ENCODE measurements around the gene MET. TPM values are rescaled to one million over a fixed set of nuclear protein-coding genes. Genes with fewer than 3 reads are reported as not detected.

The MET gene
- total RNA-seq, 2 donors from 2014 or later, result 0.33 to 3.6 TPM

DNA sequence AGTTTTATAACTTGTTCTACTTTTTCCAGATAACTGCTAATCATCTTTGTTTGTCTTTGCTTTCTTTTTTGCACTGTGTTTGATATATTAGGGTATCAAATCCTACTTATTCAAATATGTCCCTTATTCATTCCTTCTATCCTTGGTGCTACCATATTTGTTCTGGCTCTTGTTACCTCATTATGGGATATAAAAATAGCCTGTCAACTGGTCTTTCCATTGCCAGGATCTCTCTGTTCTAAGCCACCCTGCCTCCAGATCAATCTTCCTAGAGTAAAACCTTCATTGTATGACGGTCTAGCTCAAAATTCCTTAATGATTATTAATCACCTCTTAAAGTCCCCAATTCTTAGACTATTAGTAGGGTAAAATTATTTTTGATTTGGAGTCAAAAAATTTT lies 25.2 kb downstream of the MET start:
- peaks cover 7 to 26% of the 10 kb centered on the region in 2 donors for H3K27me3 Mint-ChIP-seq
- no peak for ATAC-seq
- H3K4me1 Mint-ChIP-seq (ENCODE audit: low read depth in 2 of 2), result no peaks in the 10 kb centered on the region
- DNase-seq (ENCODE audit: low spot score), result no peak
- H3K36me3 Mint-ChIP-seq, result no peaks in the 10 kb centered on the region
- no peak overlapping the region for H3K4me3 Mint-ChIP-seq
- peaks cover 9% of the 10 kb centered on the region for H3K9me3 Mint-ChIP-seq
- H3K27ac Mint-ChIP-seq, result no peak overlapping the region

DNA sequence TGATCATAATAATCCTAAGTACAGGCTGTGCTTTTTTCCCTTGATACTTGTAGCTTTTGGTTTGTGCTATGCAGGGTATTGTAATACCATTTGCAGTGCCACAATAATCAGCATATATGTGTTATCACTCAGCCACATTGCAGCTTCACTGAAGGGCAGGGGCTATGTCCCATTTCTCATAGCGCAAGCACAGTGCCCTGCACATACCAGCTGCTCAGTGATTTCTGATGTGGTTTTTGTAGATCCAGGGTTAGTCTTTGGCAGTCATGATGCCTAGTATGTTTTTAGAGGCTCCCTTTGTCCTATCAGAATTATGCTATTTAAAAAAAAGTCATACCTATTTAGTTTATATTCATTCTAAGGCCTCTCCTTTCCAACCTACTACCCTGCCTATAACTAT lies 25.8 kb downstream of the MET start:
- no peak overlapping the region for H3K27ac Mint-ChIP-seq
- DNase-seq (ENCODE audit: low spot score) (no peak), ATAC-seq (no peak)
- H3K36me3 Mint-ChIP-seq, result no peaks in the 10 kb centered on the region
- H3K9me3 Mint-ChIP-seq, result peaks cover 11% of the 10 kb centered on the region
- H3K4me1 Mint-ChIP-seq (ENCODE audit: low read depth in 2 of 2), result no peaks in the 10 kb centered on the region
- H3K27me3 Mint-ChIP-seq, result peaks cover 9 to 25% of the 10 kb centered on the region in 2 donors
- H3K4me3 Mint-ChIP-seq, result no peak overlapping the region

DNA sequence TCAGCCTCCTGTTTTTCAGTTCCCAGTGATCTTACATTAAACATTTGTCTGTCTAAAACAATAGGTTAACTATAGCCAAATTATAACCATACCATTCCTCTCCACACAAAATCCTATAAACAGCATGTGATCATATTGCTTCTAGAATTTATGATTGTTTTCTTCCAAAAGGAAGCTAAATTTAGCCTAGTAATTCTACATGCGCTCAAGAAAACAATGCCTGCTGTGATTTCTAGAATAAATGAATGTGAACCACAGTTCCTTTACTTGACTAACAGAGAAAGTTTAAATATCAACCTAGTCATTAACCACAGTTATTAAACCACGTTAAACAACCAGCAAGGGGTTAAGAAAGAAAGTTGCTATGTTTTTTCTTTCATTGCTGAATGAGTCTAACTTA lies 26.4 kb downstream of the MET start:
- H3K9me3 Mint-ChIP-seq, result peaks cover 11% of the 10 kb centered on the region
- H3K4me3 Mint-ChIP-seq, result no peak overlapping the region
- no peaks in the 10 kb centered on the region for H3K36me3 Mint-ChIP-seq
- no peaks in the 10 kb centered on the region for H3K4me1 Mint-ChIP-seq (ENCODE audit: low read depth in 2 of 2)
- ATAC-seq (no peak), DNase-seq (ENCODE audit: low spot score) (no peak)
- no peak overlapping the region for H3K27ac Mint-ChIP-seq
- H3K27me3 Mint-ChIP-seq, result peaks cover 13 to 25% of the 10 kb centered on the region in 2 donors

DNA sequence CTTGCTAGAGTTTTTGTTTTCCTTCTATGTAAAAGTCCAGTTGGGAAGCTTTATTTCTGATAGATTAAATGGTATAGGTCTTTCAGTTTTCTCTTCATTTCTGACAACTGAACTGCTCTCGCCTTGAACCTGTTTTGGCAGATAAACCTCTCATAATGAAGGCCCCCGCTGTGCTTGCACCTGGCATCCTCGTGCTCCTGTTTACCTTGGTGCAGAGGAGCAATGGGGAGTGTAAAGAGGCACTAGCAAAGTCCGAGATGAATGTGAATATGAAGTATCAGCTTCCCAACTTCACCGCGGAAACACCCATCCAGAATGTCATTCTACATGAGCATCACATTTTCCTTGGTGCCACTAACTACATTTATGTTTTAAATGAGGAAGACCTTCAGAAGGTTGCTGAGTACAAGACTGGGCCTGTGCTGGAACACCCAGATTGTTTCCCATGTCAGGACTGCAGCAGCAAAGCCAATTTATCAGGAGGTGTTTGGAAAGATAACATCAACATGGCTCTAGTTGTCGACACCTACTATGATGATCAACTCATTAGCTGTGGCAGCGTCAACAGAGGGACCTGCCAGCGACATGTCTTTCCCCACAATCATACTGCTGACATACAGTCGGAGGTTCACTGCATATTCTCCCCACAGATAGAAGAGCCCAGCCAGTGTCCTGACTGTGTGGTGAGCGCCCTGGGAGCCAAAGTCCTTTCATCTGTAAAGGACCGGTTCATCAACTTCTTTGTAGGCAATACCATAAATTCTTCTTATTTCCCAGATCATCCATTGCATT lies 27.1 kb downstream of the MET start:
- H3K4me1 Mint-ChIP-seq (ENCODE audit: low read depth in 2 of 2), result no peaks in the 10 kb centered on the region
- no peak overlapping the region for H3K27ac Mint-ChIP-seq
- ATAC-seq, result no peak
- peaks cover 13 to 25% of the 10 kb centered on the region in 2 donors for H3K27me3 Mint-ChIP-seq
- H3K9me3 Mint-ChIP-seq, result peaks cover 11% of the 10 kb centered on the region
- no peak for DNase-seq (ENCODE audit: low spot score)
- H3K4me3 Mint-ChIP-seq, result no peak overlapping the region
- H3K36me3 Mint-ChIP-seq, result no peaks in the 10 kb centered on the region

DNA sequence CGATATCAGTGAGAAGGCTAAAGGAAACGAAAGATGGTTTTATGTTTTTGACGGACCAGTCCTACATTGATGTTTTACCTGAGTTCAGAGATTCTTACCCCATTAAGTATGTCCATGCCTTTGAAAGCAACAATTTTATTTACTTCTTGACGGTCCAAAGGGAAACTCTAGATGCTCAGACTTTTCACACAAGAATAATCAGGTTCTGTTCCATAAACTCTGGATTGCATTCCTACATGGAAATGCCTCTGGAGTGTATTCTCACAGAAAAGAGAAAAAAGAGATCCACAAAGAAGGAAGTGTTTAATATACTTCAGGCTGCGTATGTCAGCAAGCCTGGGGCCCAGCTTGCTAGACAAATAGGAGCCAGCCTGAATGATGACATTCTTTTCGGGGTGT lies 27.7 kb downstream of the MET start:
- H3K27ac Mint-ChIP-seq, result no peak overlapping the region
- no peaks in the 10 kb centered on the region for H3K36me3 Mint-ChIP-seq
- H3K4me1 Mint-ChIP-seq (ENCODE audit: low read depth in 2 of 2), result no peaks in the 10 kb centered on the region
- ATAC-seq, result no peak
- H3K4me3 Mint-ChIP-seq, result no peak overlapping the region
- H3K27me3 Mint-ChIP-seq, result peaks cover 13 to 30% of the 10 kb centered on the region in 2 donors
- peaks cover 11% of the 10 kb centered on the region for H3K9me3 Mint-ChIP-seq
- DNase-seq (ENCODE audit: low spot score), result no peak

DNA sequence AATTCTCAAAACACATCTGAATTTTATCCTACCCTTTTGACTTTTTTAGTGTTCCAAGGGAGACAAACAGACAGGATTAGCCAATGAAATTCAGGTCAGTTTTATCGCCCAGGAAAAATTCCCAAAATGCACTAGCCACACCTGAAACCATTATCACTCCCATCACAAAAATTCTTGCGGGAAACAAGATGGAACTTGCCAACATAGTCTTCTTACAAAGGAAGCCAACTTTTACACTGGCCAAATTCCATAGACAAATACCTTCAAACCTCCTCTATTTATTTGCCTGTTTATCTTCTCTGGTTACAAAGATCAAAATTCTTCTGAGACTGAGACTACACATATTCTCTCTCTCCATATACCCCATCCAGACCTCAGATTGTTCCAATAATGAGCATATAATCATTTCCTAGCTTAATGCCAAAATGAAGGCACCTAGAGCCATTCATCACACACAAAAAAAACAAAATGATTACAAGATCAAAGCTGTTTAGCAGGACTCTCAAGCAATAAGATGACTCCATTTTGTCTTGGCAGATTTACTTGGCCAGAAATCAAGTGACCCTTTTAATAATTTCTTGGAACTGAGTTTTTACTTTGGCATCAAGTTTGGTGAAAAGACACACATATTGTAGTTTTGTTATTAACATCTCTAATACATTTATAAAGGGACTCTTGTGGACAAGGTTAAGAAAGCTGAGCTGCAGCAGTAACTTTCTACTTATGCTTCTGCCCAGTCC lies 30.2 kb downstream of the MET start:
- Mint-ChIP-seq H3K4me3 (no peak overlapping the region), H3K36me3 (no peaks in the 10 kb centered on the region), H3K9me3 (peaks cover 2% of the 10 kb centered on the region), H3K27ac (no peak overlapping the region), H3K27me3 (peaks cover 9 to 20% of the 10 kb centered on the region in 2 donors), H3K4me1 (ENCODE audit: low read depth in 2 of 2) (no peaks in the 10 kb centered on the region)
- DNase-seq (ENCODE audit: low spot score) (no peak), ATAC-seq (no peak)

DNA sequence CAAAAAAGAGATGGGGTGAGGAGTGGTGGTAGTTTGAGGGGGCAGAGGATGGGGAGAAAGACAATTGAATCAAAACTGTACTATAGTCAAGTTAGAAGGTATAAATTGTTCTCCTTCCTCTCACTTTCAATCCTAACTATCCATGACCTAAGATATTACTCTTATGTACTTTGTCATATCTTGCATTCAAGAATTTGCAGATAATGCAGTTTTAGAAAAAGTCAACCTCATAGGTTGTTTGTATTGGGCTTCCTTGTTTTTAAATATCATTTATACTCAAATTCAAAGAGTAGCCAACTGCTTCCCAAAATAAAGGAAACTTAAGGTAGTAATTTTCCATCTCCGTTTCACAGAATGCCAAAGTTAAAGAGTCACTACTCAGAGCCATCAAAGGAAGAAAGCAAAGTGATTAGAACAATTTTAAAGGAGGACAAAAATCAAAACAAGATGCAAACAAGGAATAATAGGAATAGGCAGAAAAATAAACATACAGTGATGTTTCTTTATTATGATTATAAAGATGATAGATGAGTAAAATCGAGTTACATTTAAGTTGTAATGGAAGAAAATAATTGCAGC lies 32.7 kb downstream of the MET start:
- Mint-ChIP-seq H3K4me3 (no peak overlapping the region), H3K36me3 (no peaks in the 10 kb centered on the region), H3K27ac (no peak overlapping the region), H3K4me1 (ENCODE audit: low read depth in 2 of 2) (no peaks in the 10 kb centered on the region), H3K9me3 (peaks cover 2% of the 10 kb centered on the region), H3K27me3 (peaks cover 6 to 24% of the 10 kb centered on the region in 2 donors)
- ATAC-seq (no peak), DNase-seq (ENCODE audit: low spot score) (no peak)

DNA sequence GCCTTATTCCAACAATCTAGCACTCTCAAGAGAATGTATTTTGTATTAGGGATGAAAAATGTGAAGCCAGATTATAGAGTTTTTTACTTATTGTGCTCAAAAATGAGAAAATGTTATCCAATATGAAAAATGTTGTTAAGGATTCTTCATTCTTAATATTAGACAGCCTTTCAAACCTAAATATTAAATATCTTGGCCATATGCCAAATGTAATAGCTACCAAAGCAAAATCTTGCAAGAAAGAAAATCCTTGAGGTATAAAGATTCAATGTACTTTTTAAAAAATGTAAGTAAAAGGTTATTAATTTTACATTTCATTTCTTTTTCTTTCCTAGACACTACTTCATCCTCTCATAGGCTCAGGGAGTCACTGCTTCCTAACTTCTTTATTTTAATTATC lies 33.4 kb downstream of the MET start:
- H3K4me3 Mint-ChIP-seq, result no peak overlapping the region
- no peak for ATAC-seq
- H3K27me3 Mint-ChIP-seq, result peaks cover 6 to 24% of the 10 kb centered on the region in 2 donors
- H3K36me3 Mint-ChIP-seq, result no peaks in the 10 kb centered on the region
- H3K9me3 Mint-ChIP-seq, result peaks cover 2% of the 10 kb centered on the region
- no peak for DNase-seq (ENCODE audit: low spot score)
- no peak overlapping the region for H3K27ac Mint-ChIP-seq
- H3K4me1 Mint-ChIP-seq (ENCODE audit: low read depth in 2 of 2), result no peaks in the 10 kb centered on the region

DNA sequence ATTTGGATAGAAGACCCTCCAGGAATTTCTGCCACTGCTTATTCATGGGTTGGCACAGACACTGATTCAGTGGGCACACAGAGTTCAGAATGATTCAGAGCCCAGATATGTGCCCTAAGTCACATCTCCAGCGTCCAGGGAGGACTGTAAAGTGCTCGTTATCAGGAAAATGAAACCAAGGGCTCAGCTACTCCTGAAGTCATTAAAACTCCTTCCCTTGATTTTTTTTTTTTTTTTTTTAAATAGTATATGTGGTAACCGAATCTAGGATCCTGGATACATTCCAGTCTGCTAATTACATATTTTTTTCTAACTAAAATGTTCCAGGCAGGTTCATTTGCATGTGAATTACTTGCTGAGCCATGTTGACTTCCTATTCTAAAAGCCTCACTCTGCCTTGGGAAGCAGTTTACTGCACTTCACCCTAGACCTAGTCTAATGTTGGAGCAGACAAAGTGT lies 34.7 kb downstream of the MET start:
- no peak for DNase-seq (ENCODE audit: low spot score)
- H3K36me3 Mint-ChIP-seq, result no peaks in the 10 kb centered on the region
- no peak overlapping the region for H3K27ac Mint-ChIP-seq
- H3K4me1 Mint-ChIP-seq (ENCODE audit: low read depth in 2 of 2), result no peaks in the 10 kb centered on the region
- peaks cover 2% of the 10 kb centered on the region for H3K9me3 Mint-ChIP-seq
- no peak for ATAC-seq
- no peak overlapping the region for H3K4me3 Mint-ChIP-seq
- H3K27me3 Mint-ChIP-seq, result peaks cover 6 to 24% of the 10 kb centered on the region in 2 donors

DNA sequence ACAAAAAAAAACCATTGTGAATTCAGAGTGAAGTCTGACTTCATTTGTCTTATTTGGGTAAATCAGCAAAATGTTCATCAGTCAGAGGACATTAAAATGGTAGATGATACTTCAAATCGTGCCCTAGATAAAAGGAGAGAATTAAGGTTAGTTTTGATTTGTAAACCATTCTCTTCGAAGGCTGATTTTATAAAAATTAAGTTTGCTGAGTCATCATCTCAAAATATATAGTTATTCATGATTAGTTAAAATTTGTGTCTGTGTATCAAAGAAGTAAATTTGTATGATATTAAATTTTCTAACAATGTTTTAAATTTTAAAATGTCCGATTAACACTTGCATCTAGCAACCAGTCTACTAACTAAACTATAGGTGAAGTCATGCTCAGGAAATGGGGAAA lies 35.3 kb downstream of the MET start:
- Mint-ChIP-seq H3K36me3 (no peaks in the 10 kb centered on the region), H3K27ac (no peak overlapping the region), H3K4me1 (ENCODE audit: low read depth in 2 of 2) (no peaks in the 10 kb centered on the region), H3K27me3 (peaks cover 8 to 21% of the 10 kb centered on the region in 2 donors), H3K4me3 (no peak overlapping the region), H3K9me3 (peaks cover 1% of the 10 kb centered on the region)
- ATAC-seq (no peak), DNase-seq (ENCODE audit: low spot score) (no peak)

DNA sequence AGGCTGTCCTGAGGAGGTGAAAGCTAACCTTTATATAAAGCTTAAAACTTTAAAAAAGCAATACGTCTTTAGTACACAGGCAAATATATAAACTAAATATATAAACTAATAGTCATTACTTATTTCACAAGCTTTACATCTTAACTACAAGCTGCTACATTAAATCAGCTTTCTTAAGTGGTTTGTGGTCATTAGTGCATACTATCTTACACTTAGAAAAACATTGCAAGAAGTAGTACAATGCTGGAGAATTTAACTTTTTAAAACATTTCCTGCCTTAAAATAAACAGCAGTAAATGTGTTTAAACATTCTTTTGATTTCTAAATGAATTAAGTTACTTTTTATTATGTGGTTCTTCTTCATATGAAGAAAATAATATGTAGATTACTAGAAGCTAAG lies 36.3 kb downstream of the MET start:
- no peak overlapping the region for H3K4me3 Mint-ChIP-seq

DNA sequence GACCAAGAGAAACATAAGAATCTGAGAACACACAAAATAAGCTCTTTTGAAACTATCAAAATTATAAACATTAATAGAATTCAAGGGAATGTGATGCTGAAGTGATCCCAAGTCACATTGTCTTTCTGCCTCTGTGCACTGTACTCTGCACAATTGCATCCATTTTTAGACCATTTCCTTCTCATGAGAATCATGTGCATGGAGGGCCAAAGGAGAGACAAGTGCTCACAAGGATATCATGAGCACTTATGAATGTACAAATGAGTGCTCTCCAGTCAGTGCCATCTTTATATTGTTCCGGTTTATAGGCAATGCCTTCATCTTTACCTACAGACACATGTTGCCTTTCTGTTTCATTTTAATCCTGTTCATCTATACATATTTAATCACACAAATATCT lies 36.9 kb downstream of the MET start:
- H3K36me3 Mint-ChIP-seq, result no peaks in the 10 kb centered on the region
- H3K27me3 Mint-ChIP-seq, result peaks cover 3 to 18% of the 10 kb centered on the region in 2 donors
- no peak overlapping the region for H3K27ac Mint-ChIP-seq
- no peak overlapping the region for H3K4me3 Mint-ChIP-seq
- H3K4me1 Mint-ChIP-seq (ENCODE audit: low read depth in 2 of 2), result no peaks in the 10 kb centered on the region
- H3K9me3 Mint-ChIP-seq, result no peaks in the 10 kb centered on the region
- DNase-seq (ENCODE audit: low spot score) (no peak), ATAC-seq (no peak)

More for the DNA sequence above, 36.3 kb downstream of the MET start:
- H3K4me1 Mint-ChIP-seq (ENCODE audit: low read depth in 2 of 2), result no peaks in the 10 kb centered on the region
- H3K27ac Mint-ChIP-seq, result no peak overlapping the region
- H3K27me3 Mint-ChIP-seq, result peaks cover 3 to 18% of the 10 kb centered on the region in 2 donors
- no peaks in the 10 kb centered on the region for H3K9me3 Mint-ChIP-seq
- DNase-seq (ENCODE audit: low spot score) (no peak), ATAC-seq (no peak)
- no peaks in the 10 kb centered on the region for H3K36me3 Mint-ChIP-seq

DNA sequence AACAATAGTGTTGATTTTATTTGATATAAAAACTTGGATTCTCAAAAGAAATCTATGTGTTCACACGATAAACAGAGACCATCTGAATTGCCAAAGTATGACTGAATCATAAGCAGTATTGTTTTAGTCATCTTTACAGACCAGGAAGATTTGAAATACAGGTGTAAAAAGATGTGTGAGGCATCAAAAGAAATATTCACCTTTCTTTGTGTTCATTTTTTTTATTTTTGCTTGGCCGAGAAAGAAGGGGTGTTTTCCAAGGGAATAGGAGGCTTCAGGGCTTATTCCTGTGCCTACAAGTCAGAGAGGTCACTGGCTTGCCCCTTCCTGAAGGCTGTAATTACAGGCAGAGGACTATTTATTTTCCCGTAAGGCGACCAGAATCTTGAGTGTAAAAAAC lies 37.3 kb downstream of the MET start:
- Mint-ChIP-seq H3K9me3 (no peaks in the 10 kb centered on the region), H3K4me3 (no peak overlapping the region), H3K27ac (no peak overlapping the region), H3K4me1 (ENCODE audit: low read depth in 2 of 2) (no peaks in the 10 kb centered on the region), H3K36me3 (no peaks in the 10 kb centered on the region), H3K27me3 (peaks cover 3 to 16% of the 10 kb centered on the region in 2 donors)
- DNase-seq (ENCODE audit: low spot score) (no peak), ATAC-seq (no peak)

Data from natural killer cell treated with Interleukin-12 subunit alpha and Interleukin-12 subunit beta and Interleukin-15 and Interleukin-18, amount 100 ng/mL, for 72 hours (primary cell).